Measurements from ENCODE around the gene RNF183. TPM values are rescaled to one million over a fixed set of nuclear protein-coding genes. Genes with fewer than 3 reads are reported as not detected.
A peak's percentile ranks its signal among the peaks of the same experiment; 100 is the strongest.
"Not testable (repeated sequence)": the region's sequence is repeated elsewhere in the genome, so short reads cannot be mapped to it uniquely, and the experiment has no call there.

The RNF183 gene
- total RNA-seq, 1 donor from 2014 or later = not detected

- Histone ChIP-seq H3K27me3 (ENCODE audit: low read depth) (no peaks in the 10 kb centered on the region), H3K9me3 (no peaks in the 10 kb centered on the region), H3K4me3 (no peak overlapping the region), H3K36me3 (peaks cover 35% of the 10 kb centered on the region), H3K4me1 (no peaks in the 10 kb centered on the region), H3K27ac (no peak overlapping the region)
- TF ChIP-seq CTCF (IDR thresholded peaks at IDR 0.05) = no peak
- peak; percentile 53 for DNase-seq
- peak; percentile 71 to 83 for ATAC-seq
- intact Hi-C loops (cut with DNase I) = no loop called here
These were observed 47.7 kb downstream of the RNF183 start for GRCh38 chr9:113255438-113255837.

GRCh38 chr9:113254991-113255390 lies 48.2 kb downstream of the RNF183 start:
- intact Hi-C loops (cut with DNase I) = no loop called here
- Histone ChIP-seq H3K27me3 (ENCODE audit: low read depth) (no peaks in the 10 kb centered on the region), H3K9me3 (no peaks in the 10 kb centered on the region), H3K27ac (no peak overlapping the region), H3K36me3 (peaks cover 31% of the 10 kb centered on the region), H3K4me1 (no peaks in the 10 kb centered on the region), H3K4me3 (no peak overlapping the region)
- DNase-seq (no peak), ATAC-seq (no peak)
- TF ChIP-seq CTCF (IDR thresholded peaks at IDR 0.05) = no peak

GRCh38 chr9:113250807-113251206 lies 52.4 kb downstream of the RNF183 start:
- H3K9me3 ChIP-seq = no peaks in the 10 kb centered on the region
- ATAC-seq (no peak), DNase-seq (no peak)
- H3K27me3 ChIP-seq (ENCODE audit: low read depth) = no peaks in the 10 kb centered on the region
- no peaks in the 10 kb centered on the region for H3K36me3 ChIP-seq
- H3K27ac ChIP-seq = no peak overlapping the region
- no peak overlapping the region for H3K4me3 ChIP-seq
- intact Hi-C loops (cut with DNase I) = no loop called here
- no peak for TF ChIP-seq CTCF (IDR thresholded peaks at IDR 0.05)
- peaks cover 3% of the 10 kb centered on the region for H3K4me1 ChIP-seq

- H3K36me3 ChIP-seq; H3K27me3 ChIP-seq (ENCODE audit: low read depth); intact Hi-C loops (cut with DNase I); H3K4me3 ChIP-seq; DNase-seq; H3K9me3 ChIP-seq; H3K27ac ChIP-seq; ATAC-seq; H3K4me1 ChIP-seq: not testable (repeated sequence)
These were observed 53.5 kb downstream of the RNF183 start for GRCh38 chr9:113249661-113250060.

- no peak for TF ChIP-seq CTCF (IDR thresholded peaks at IDR 0.05)
- H3K9me3 ChIP-seq = no peaks in the 10 kb centered on the region
- H3K27ac ChIP-seq = no peak overlapping the region
- DNase-seq (no peak), ATAC-seq (no peak)
- peaks cover 6% of the 10 kb centered on the region for H3K4me1 ChIP-seq
- no peak overlapping the region for H3K4me3 ChIP-seq
- H3K36me3 ChIP-seq = no peaks in the 10 kb centered on the region
- intact Hi-C loops (cut with DNase I) = no loop called here
- no peaks in the 10 kb centered on the region for H3K27me3 ChIP-seq (ENCODE audit: low read depth)
These were observed 55.5 kb downstream of the RNF183 start for GRCh38 chr9:113247640-113248039.

Other genes starting within 250 kb of the RNF183 start
- 1.1 TPM for gene ZFP37, start 246.7 kb downstream of the RNF183 start, total RNA-seq
- gene SLC31A2, start 152.4 kb downstream of the RNF183 start, total RNA-seq = 74.8 TPM
- 84.6 TPM for gene FKBP15, start 82.1 kb downstream of the RNF183 start, total RNA-seq
- gene SLC31A1, start 81.8 kb downstream of the RNF183 start, total RNA-seq = 48.4 TPM
- 29.1 TPM for gene CDC26, start 27.8 kb downstream of the RNF183 start, total RNA-seq
- gene PRPF4, start 27.7 kb downstream of the RNF183 start, total RNA-seq = 12.6 TPM
- 4.5 TPM for gene WDR31, start 36.9 kb upstream of the RNF183 start, total RNA-seq
- 8.4 TPM for gene BSPRY, start 46.2 kb upstream of the RNF183 start, total RNA-seq
- 9.3 TPM for gene HDHD3, start 73.6 kb upstream of the RNF183 start, total RNA-seq
- gene ALAD, start 97.9 kb upstream of the RNF183 start, total RNA-seq = 32.7 TPM
- 29.7 TPM for gene POLE3, start 107.3 kb upstream of the RNF183 start, total RNA-seq
- gene C9orf43, start 107.4 kb upstream of the RNF183 start, total RNA-seq = 0.35 TPM
- gene RGS3, start 160.4 kb upstream of the RNF183 start, total RNA-seq = 66.2 TPM

All from lower lobe of right lung (tissue), 2 donors.